Measurements from ENCODE around the gene TMEM184B. TPM values are rescaled to one million over a fixed set of nuclear protein-coding genes. Genes with fewer than 3 reads are reported as not detected.

Gene TMEM184B
- total RNA-seq, 1 experiment from 2014 or later, result 54.2 TPM

DNA sequence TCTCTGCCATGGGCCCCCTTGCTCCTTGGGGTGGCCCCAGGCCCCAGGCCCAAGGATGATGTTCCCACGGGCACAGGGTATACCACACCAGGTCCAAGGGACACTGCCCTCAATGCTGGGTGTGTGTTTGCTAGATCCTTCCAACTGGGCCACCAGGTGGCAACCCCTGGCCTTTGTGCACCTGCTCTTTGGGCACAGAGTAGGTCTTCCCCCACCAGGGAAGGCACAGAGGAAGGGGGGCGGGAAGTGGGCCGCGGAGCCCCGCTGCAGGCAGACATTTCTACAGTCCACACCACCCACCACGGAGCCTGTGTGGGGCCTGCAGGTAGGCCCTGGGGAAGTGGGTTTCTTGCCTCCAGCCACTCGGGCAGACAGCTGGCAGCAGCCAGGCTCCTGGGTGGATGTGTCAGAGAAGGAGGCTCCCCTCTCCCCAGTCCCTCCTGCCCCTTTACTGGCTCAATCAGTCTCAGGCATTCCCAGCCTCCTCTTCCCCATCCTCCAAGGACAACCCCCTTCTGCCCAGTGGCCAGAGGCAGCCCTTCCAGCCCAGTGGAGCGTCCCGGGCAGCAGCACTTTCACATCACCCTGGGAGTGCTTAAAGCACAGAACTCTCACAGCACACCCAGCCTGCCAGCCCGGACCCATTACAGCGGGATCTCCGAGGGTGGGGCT lies 49.4 kb downstream of the TMEM184B start:
- ATAC-seq, result no peak
- Histone ChIP-seq H3K27me3 (ENCODE audit: control insufficient read depth, insufficient read depth, low read length) (no peaks in the 10 kb centered on the region), H3K4me1 (ENCODE audit: control insufficient read depth, insufficient read depth, low read length) (peaks cover 17% of the 10 kb centered on the region), H3K27ac (ENCODE audit: low read length) (no peak overlapping the region), H3K4me3 (ENCODE audit: low read depth in 2 of 2, low read length in 2 of 2) (no peak overlapping the region), H3K36me3 (ENCODE audit: control insufficient read depth, insufficient read depth, low read length) (no peaks in the 10 kb centered on the region), H3K9me3 (ENCODE audit: control insufficient read depth, insufficient read depth, low read depth, low read length) (no peaks in the 10 kb centered on the region)
- in situ Hi-C loops (cut with HindIII; ENCODE audit: low pct_unique_long_range_greater_than_20kb, low sequenced_read_pairs) (no loop called here), intact Hi-C loops (cut with micrococcal nuclease; ENCODE audit: unreplicated experiment) (no loop called here)
- BruUV-seq (replicated peaks), result no TSS peak
- ChIA-PET CTCF (interaction anchor here (0.6 kb wide), 1 partner anchor 171 kb away, joined by 3 read pairs; no protein-coding TSS in a partner anchor), POLR2A (no interaction called here)
- TF ChIP-seq, protein P1, sequence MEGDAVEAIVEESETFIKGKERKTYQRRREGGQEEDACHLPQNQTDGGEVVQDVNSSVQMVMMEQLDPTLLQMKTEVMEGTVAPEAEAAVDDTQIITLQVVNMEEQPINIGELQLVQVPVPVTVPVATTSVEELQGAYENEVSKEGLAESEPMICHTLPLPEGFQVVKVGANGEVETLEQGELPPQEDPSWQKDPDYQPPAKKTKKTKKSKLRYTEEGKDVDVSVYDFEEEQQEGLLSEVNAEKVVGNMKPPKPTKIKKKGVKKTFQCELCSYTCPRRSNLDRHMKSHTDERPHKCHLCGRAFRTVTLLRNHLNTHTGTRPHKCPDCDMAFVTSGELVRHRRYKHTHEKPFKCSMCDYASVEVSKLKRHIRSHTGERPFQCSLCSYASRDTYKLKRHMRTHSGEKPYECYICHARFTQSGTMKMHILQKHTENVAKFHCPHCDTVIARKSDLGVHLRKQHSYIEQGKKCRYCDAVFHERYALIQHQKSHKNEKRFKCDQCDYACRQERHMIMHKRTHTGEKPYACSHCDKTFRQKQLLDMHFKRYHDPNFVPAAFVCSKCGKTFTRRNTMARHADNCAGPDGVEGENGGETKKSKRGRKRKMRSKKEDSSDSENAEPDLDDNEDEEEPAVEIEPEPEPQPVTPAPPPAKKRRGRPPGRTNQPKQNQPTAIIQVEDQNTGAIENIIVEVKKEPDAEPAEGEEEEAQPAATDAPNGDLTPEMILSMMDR (IDR thresholded peaks at IDR 0.05), result no peak; the same call in 1 of the 2 replicates
- DNase-seq (ENCODE audit: low read depth, low spot score), result no peak

DNA sequence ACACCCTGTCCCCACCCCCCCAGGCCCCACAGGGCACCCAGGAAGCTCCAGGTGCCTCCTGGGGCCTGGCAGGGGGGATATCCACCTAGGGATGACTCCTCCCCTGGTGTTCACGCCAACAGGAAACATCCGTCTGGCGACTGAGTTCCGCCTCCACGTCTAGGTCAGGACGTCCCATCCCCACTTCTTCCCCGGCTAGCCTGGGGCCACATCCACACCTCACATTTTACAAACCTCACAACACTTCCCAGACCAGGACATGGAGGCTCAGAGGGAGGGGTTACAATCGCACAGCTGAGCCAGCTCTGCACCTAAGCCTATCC lies 50.1 kb downstream of the TMEM184B start:
- Histone ChIP-seq H3K27me3 (ENCODE audit: control insufficient read depth, insufficient read depth, low read length) (no peaks in the 10 kb centered on the region), H3K4me1 (ENCODE audit: control insufficient read depth, insufficient read depth, low read length) (peaks cover 24% of the 10 kb centered on the region), H3K36me3 (ENCODE audit: control insufficient read depth, insufficient read depth, low read length) (no peaks in the 10 kb centered on the region), H3K27ac (ENCODE audit: low read length) (no peak overlapping the region), H3K9me3 (ENCODE audit: control insufficient read depth, insufficient read depth, low read depth, low read length) (no peaks in the 10 kb centered on the region), H3K4me3 (ENCODE audit: low read depth in 2 of 2, low read length in 2 of 2) (no peak overlapping the region)
- POLR2A ChIA-PET, result no interaction called here
- TF ChIP-seq, protein P1 (IDR thresholded peaks at IDR 0.05), result no peak
- TF ChIP-seq, protein P2, sequence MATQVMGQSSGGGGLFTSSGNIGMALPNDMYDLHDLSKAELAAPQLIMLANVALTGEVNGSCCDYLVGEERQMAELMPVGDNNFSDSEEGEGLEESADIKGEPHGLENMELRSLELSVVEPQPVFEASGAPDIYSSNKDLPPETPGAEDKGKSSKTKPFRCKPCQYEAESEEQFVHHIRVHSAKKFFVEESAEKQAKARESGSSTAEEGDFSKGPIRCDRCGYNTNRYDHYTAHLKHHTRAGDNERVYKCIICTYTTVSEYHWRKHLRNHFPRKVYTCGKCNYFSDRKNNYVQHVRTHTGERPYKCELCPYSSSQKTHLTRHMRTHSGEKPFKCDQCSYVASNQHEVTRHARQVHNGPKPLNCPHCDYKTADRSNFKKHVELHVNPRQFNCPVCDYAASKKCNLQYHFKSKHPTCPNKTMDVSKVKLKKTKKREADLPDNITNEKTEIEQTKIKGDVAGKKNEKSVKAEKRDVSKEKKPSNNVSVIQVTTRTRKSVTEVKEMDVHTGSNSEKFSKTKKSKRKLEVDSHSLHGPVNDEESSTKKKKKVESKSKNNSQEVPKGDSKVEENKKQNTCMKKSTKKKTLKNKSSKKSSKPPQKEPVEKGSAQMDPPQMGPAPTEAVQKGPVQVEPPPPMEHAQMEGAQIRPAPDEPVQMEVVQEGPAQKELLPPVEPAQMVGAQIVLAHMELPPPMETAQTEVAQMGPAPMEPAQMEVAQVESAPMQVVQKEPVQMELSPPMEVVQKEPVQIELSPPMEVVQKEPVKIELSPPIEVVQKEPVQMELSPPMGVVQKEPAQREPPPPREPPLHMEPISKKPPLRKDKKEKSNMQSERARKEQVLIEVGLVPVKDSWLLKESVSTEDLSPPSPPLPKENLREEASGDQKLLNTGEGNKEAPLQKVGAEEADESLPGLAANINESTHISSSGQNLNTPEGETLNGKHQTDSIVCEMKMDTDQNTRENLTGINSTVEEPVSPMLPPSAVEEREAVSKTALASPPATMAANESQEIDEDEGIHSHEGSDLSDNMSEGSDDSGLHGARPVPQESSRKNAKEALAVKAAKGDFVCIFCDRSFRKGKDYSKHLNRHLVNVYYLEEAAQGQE (IDR thresholded peaks at IDR 0.05; ENCODE audit: insufficient read depth in 1 of 2, low read depth in 2 of 2, low read length in 1 of 2), result no peak
- TF ChIP-seq SIN3A (IDR thresholded peaks at IDR 0.05; ENCODE audit: borderline replicate concordance, insufficient read depth, low read depth, low read length), result no peak
- TF ChIP-seq POLR2AphosphoS5 (IDR thresholded peaks at IDR 0.05; ENCODE audit: low read depth, low read length), result no peak
- TF ChIP-seq TCF7L2 (IDR thresholded peaks at IDR 0.05; ENCODE audit: low read depth, low read length), result no peak
- in situ Hi-C loops (cut with HindIII; ENCODE audit: low pct_unique_long_range_greater_than_20kb, low sequenced_read_pairs) (no loop called here), intact Hi-C loops (cut with micrococcal nuclease; ENCODE audit: unreplicated experiment) (no loop called here)
- DNase-seq (ENCODE audit: low read depth, low spot score), result no peak
- no TSS peak for BruUV-seq (replicated peaks)
- CTCF ChIA-PET, result interaction anchor here (0.6 kb wide), 1 partner anchor 171 kb away, joined by 3 read pairs; no protein-coding TSS in a partner anchor
- no peak for ATAC-seq

All from Panc1 (cell line).